Liver (tissue), 9 donors: ENCODE measurements around the gene PRPF6. TPM values are rescaled to one million over a fixed set of nuclear protein-coding genes. Genes with fewer than 3 reads are reported as not detected.

ENCODE experiments used
- DNase-seq: peaks from one replicate; pipeline ENCODE4 v3.0.0-alpha.2; 2017; ENCODE audit warnings: low spot score
- H3K27ac ChIP-seq, 2 donors: one replicate each; pipeline ENCODE4 v1.7.0; 2013; ENCODE audit warnings: inconsistent platforms in 2 of 2, low read length in 2 of 2, control low read depth in 1 of 2, low read depth in 1 of 2, mild to moderate bottlenecking in 1 of 2
- H3K27me3 ChIP-seq, 4 donors: one replicate each; pipeline versions ENCODE4 v1.6.1 to v1.7.0; 2013; ENCODE audit warnings: low read length in 3 of 4, inconsistent platforms in 1 of 4, mild to moderate bottlenecking in 1 of 4, moderate library complexity in 1 of 4; ENCODE audit not compliant: control insufficient read depth in 4 of 4, insufficient read depth in 4 of 4
- H3K36me3 ChIP-seq, 4 donors: one replicate each; pipeline versions ENCODE4 v1.6.1 to v1.7.0; 2013; ENCODE audit warnings: low read length in 3 of 4, mild to moderate bottlenecking in 3 of 4, low read depth in 1 of 4, moderate library complexity in 1 of 4; ENCODE audit not compliant: control insufficient read depth in 4 of 4, insufficient read depth in 3 of 4
- H3K4me1 ChIP-seq, 4 donors: one replicate each; pipeline versions ENCODE4 v1.6.1 to v1.7.0; 2013; ENCODE audit warnings: low read length in 3 of 4, mild to moderate bottlenecking in 3 of 4, moderate library complexity in 1 of 4; ENCODE audit not compliant: control insufficient read depth in 4 of 4, insufficient read depth in 4 of 4
- H3K4me3 ChIP-seq, 3 donors: one replicate each; pipeline versions ENCODE4 v1.6.1 to v1.7.0; 2013; ENCODE audit warnings: low read length in 3 of 3, control low read depth in 1 of 3, low read depth in 1 of 3, mild to moderate bottlenecking in 1 of 3
- H3K9ac ChIP-seq, 2 donors: one replicate each; pipeline ENCODE4 v1.7.0; 2013; ENCODE audit warnings: low read length in 2 of 2, mild to moderate bottlenecking in 2 of 2, moderate library complexity in 2 of 2, control low read depth in 1 of 2, low read depth in 1 of 2
- H3K9me3 ChIP-seq, 4 donors: one replicate each; pipeline versions ENCODE4 v1.6.1 to v1.7.0; 2013; ENCODE audit warnings: low read length in 3 of 4; ENCODE audit not compliant: control insufficient read depth in 4 of 4
- CTCF ChIP-seq: fragments of 150-350 bp; IDR thresholded peaks from 2 replicates; pipeline ENCODE4 v1.5.1; 2017; ENCODE audit warnings: improper control_type of control experiment, low read depth, low read length; ENCODE audit not compliant: missing input control
- EGR1 ChIP-seq, 2 donors: IDR thresholded peaks; 2 replicates each; pipeline ENCODE4 v1.6.1; 2016 to 2018; ENCODE audit warnings: antibody characterized with exemption in 2 of 2, low read depth in 2 of 2
- FOXA1 ChIP-seq: IDR thresholded peaks from 2 replicates; pipeline ENCODE4 v1.6.1; 2016; ENCODE audit warnings: antibody characterized with exemption
- FOXA2 ChIP-seq: IDR thresholded peaks from 2 replicates; pipeline ENCODE4 v1.6.1; 2016; ENCODE audit warnings: antibody characterized with exemption
- GABPA ChIP-seq, 2 donors: IDR thresholded peaks in 1 of 2; conservative IDR thresholded peaks in 1 of 2; 2 replicates each; pipeline ENCODE4 v1.6.1; 2016; ENCODE audit warnings: antibody characterized with exemption in 2 of 2, mild to moderate bottlenecking in 1 of 2, moderate library complexity in 1 of 2
- HNF4A ChIP-seq, 2 donors: conservative IDR thresholded peaks; 2 replicates each; pipeline ENCODE4 v1.6.1; 2016; ENCODE audit warnings: antibody characterized with exemption in 2 of 2, mild to moderate bottlenecking in 2 of 2
- HNF4G ChIP-seq: IDR thresholded peaks from 2 replicates; pipeline ENCODE4 v1.6.1; 2016; ENCODE audit warnings: antibody characterized with exemption
- JUND ChIP-seq, 2 donors: IDR thresholded peaks; 2 replicates each; pipeline ENCODE4 v1.6.1; 2016; ENCODE audit warnings: antibody characterized with exemption in 2 of 2
- MAX ChIP-seq: IDR thresholded peaks from 2 replicates; pipeline ENCODE4 v1.6.1; 2016; ENCODE audit warnings: antibody characterized with exemption
- RAD21 ChIP-seq, 2 donors: IDR thresholded peaks; 2 replicates each; pipeline ENCODE4 v1.6.1; 2016; ENCODE audit warnings: antibody characterized with exemption in 2 of 2, mild to moderate bottlenecking in 2 of 2
- REST ChIP-seq: IDR thresholded peaks from 2 replicates; pipeline ENCODE4 v1.6.1; 2016; ENCODE audit warnings: antibody characterized with exemption, mild to moderate bottlenecking
- RXRA ChIP-seq, 2 donors: IDR thresholded peaks; 2 replicates each; pipeline ENCODE4 v1.6.1; 2017 to 2018; ENCODE audit warnings: antibody characterized with exemption in 2 of 2, mild to moderate bottlenecking in 1 of 2
- SP1 ChIP-seq: IDR thresholded peaks from 2 replicates; pipeline ENCODE4 v1.6.1; 2018; ENCODE audit warnings: antibody characterized with exemption, mild to moderate bottlenecking
- TAF1 ChIP-seq: conservative IDR thresholded peaks from 2 replicates; pipeline ENCODE4 v1.6.1; 2016; ENCODE audit warnings: antibody characterized with exemption, mild to moderate bottlenecking
- YY1 ChIP-seq: IDR thresholded peaks from 2 replicates; pipeline ENCODE4 v1.6.1; 2016; ENCODE audit warnings: antibody characterized with exemption, mild to moderate bottlenecking
- ZBTB33 ChIP-seq: IDR thresholded peaks from 2 replicates; pipeline ENCODE4 v1.6.1; 2016; ENCODE audit warnings: antibody characterized with exemption
- WGBS: extraction: QIAGEN DNeasy Blood & Tissue Kit; methylation state at CpG from one replicate; pipeline ENCODE4 v1.1.7; 2013; 5-methylcytosine and 5-hydroxymethylcytosine counted together
- polyA plus RNA-seq, 2 donors: library from polyadenylated mRNA; stranded (reverse) in 1 of 2; unstranded in 1 of 2; fragments of 200-250 nt in 1 of 2; fragments of >200 nt in 1 of 2; fragmentation: Nextera tagmentation in 1 of 2; extraction: Ambion mirVana in 1 of 2; gene quantifications; one replicate each; pipeline versions ENCODE4 v1.2.1 to v1.2.3, GENCODE V29; 2013 to 2015
- total RNA-seq, 2 donors: library from RNA; depleted of rRNA; stranded (reverse); fragments of >200 nt; gene quantifications; one replicate each; pipeline ENCODE4 v1.2.3, GENCODE V29; 2014
- TF ChIP-seq, protein P1 (sequence below): IDR thresholded peaks from 2 replicates; pipeline ENCODE4 v1.6.1; 2016; ENCODE audit warnings: antibody characterized with exemption
- donor health status: healthy.
- donor health status: healthy.
- donor health status: healthy.
- donor health status: healthy.
- donor health status: healthy.

Gene PRPF6
- total and polyA plus RNA-seq, 4 donors = 16.3 to 24.9 (median 23.1) TPM

GRCh38 chr20:63963348-63963741 is 17.6 kb upstream of the PRPF6 start:
- WGBS = 95% methylated on average over 27 of the region's 27 CpGs
- Histone ChIP-seq H3K4me1 (peaks cover under 1 to 15% (median 7%) of the 10 kb centered on the region in 4 donors), H3K4me3 (no peak overlapping the region), H3K9ac (no peak overlapping the region), H3K9me3 (no peaks in the 10 kb centered on the region), H3K36me3 (peaks cover 12 to 60% (median 22%) of the 10 kb centered on the region in 4 donors), H3K27ac (no peak overlapping the region), H3K27me3 (no peaks in the 10 kb centered on the region)
- DNase-seq = no peak
- TF ChIP-seq HNF4G (no peak), EGR1 (IDR thresholded peaks at IDR 0.05; ENCODE audit: low read depth in 2 of 2) (no peak), SP1 (no peak), JUND (IDR thresholded peaks at IDR 0.05) (no peak), HNF4A (conservative IDR thresholded peaks at IDR 0.05) (no peak), REST (no peak), RAD21 (IDR thresholded peaks at IDR 0.05) (no peak), ZBTB33 (no peak), MAX (no peak), YY1 (no peak), CTCF (no peak), GABPA (IDR thresholded peaks at IDR 0.05 in 1 of 2, conservative IDR thresholded peaks at IDR 0.05 in 1 of 2) (no peak), RXRA (IDR thresholded peaks at IDR 0.05) (no peak), FOXA2 (no peak)

- DNase-seq = no peak
- Histone ChIP-seq H3K4me3 (no peak overlapping the region), H3K27me3 (no peaks in the 10 kb centered on the region), H3K4me1 (peaks cover 5 to 15% (median 10%) of the 10 kb centered on the region in 4 donors), H3K9ac (no peak overlapping the region), H3K9me3 (no peaks in the 10 kb centered on the region), H3K36me3 (peaks cover 10 to 58% (median 22%) of the 10 kb centered on the region in 4 donors), H3K27ac (no peak overlapping the region)
- WGBS = 95% methylated on average over 16 of the region's 16 CpGs
- TF ChIP-seq, protein P1, sequence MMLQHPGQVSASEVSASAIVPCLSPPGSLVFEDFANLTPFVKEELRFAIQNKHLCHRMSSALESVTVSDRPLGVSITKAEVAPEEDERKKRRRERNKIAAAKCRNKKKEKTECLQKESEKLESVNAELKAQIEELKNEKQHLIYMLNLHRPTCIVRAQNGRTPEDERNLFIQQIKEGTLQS = no peak
- no peak for TF ChIP-seq GABPA (IDR thresholded peaks at IDR 0.05 in 1 of 2, conservative IDR thresholded peaks at IDR 0.05 in 1 of 2)
- no peak for TF ChIP-seq SP1
- TF ChIP-seq YY1 = no peak
- TF ChIP-seq TAF1 = no peak
- TF ChIP-seq RXRA (IDR thresholded peaks at IDR 0.05) = no peak
- TF ChIP-seq FOXA2 = no peak
- no peak for TF ChIP-seq MAX
- TF ChIP-seq FOXA1 = no peak
- no peak for TF ChIP-seq REST
- TF ChIP-seq CTCF = no peak
- TF ChIP-seq EGR1 (IDR thresholded peaks at IDR 0.05; ENCODE audit: low read depth in 2 of 2) = no peak
Observed at GRCh38 chr20:63963784-63964301, 17.1 kb upstream of the PRPF6 start.
